ENCODE measurements around the gene FMNL2.
"Not testable (repeated sequence)": the region's sequence is repeated elsewhere in the genome, so short reads cannot be mapped to it uniquely, and the experiment has no call there.

The FMNL2 gene

GRCh38 chr2:152470861-152471854, 136.2 kb downstream of the FMNL2 start:
- no peak for DNase-seq
- TF ChIP-seq POLR2A (IDR thresholded peaks at IDR 0.05; ENCODE audit: low read length) (no peak), GATA1 (IDR thresholded peaks at IDR 0.05; ENCODE audit: low read depth, low read length) (no peak)

- DNase-seq, result no peak
- TF ChIP-seq GATA1 (IDR thresholded peaks at IDR 0.05; ENCODE audit: low read depth, low read length) (no peak), POLR2A (IDR thresholded peaks at IDR 0.05; ENCODE audit: low read length) (no peak)
Observed at GRCh38 chr2:152472481-152472887, 137.5 kb downstream of the FMNL2 start.

GRCh38 chr2:152473151-152473857, 138.3 kb downstream of the FMNL2 start:
- DNase-seq, result no peak
- TF ChIP-seq POLR2A (IDR thresholded peaks at IDR 0.05; ENCODE audit: low read length), result no peak
- TF ChIP-seq GATA1 (IDR thresholded peaks at IDR 0.05; ENCODE audit: low read depth, low read length), result no peak

- DNase-seq, result not testable (repeated sequence)
Observed at GRCh38 chr2:152474523-152474922, 139.5 kb downstream of the FMNL2 start.

- DNase-seq, result no peak
- no peak for TF ChIP-seq POLR2A (IDR thresholded peaks at IDR 0.05; ENCODE audit: low read length)
- no peak for TF ChIP-seq GATA1 (IDR thresholded peaks at IDR 0.05; ENCODE audit: low read depth, low read length)
Observed at GRCh38 chr2:152475982-152476381, 141.0 kb downstream of the FMNL2 start.

- TF ChIP-seq GATA1 (IDR thresholded peaks at IDR 0.05; ENCODE audit: low read depth, low read length) (no peak), POLR2A (IDR thresholded peaks at IDR 0.05; ENCODE audit: low read length) (no peak)
- no peak for DNase-seq
Observed at GRCh38 chr2:152477347-152478092, 142.5 kb downstream of the FMNL2 start.

- TF ChIP-seq GATA1 (IDR thresholded peaks at IDR 0.05; ENCODE audit: low read depth, low read length) (no peak), POLR2A (IDR thresholded peaks at IDR 0.05; ENCODE audit: low read length) (no peak)
- DNase-seq, result no peak
Observed at GRCh38 chr2:152479282-152479681, 144.3 kb downstream of the FMNL2 start.

- no peak for DNase-seq
- TF ChIP-seq POLR2A (IDR thresholded peaks at IDR 0.05; ENCODE audit: low read length), result no peak
- TF ChIP-seq GATA1 (IDR thresholded peaks at IDR 0.05; ENCODE audit: low read depth, low read length), result no peak
Observed at GRCh38 chr2:152480821-152481399, 145.9 kb downstream of the FMNL2 start.

- no peak for DNase-seq
- TF ChIP-seq POLR2A (IDR thresholded peaks at IDR 0.05; ENCODE audit: low read length) (no peak), GATA1 (IDR thresholded peaks at IDR 0.05; ENCODE audit: low read depth, low read length) (no peak)
Observed at GRCh38 chr2:152481881-152482583, 147.1 kb downstream of the FMNL2 start.

- DNase-seq, result no peak
- TF ChIP-seq GATA1 (IDR thresholded peaks at IDR 0.05; ENCODE audit: low read depth, low read length), result no peak
- no peak for TF ChIP-seq POLR2A (IDR thresholded peaks at IDR 0.05; ENCODE audit: low read length)
Observed at GRCh38 chr2:152483276-152484063, 148.5 kb downstream of the FMNL2 start.

GRCh38 chr2:152485954-152486736, 151.2 kb downstream of the FMNL2 start:
- no peak for DNase-seq
- no peak for TF ChIP-seq GATA1 (IDR thresholded peaks at IDR 0.05; ENCODE audit: low read depth, low read length)
- no peak for TF ChIP-seq POLR2A (IDR thresholded peaks at IDR 0.05; ENCODE audit: low read length)

Measured in erythroblast (primary cell).